GM19043 (cell line): ENCODE results near the gene PAX7.

Experiments used
- ATAC-seq: cut with Tn5 transposase; IDR thresholded peaks from one replicate; pipeline ENCODE4 v1.9.1; 2021; ENCODE audit warnings: low read depth; ENCODE audit not compliant: unreplicated experiment

The PAX7 gene

GRCh38 chr1:18618546-18619466 lies 11.8 kb upstream of the PAX7 start:
- ATAC-seq, result no peak

- ATAC-seq, result no peak
Measured at GRCh38 chr1:18619467-18619835, 11.2 kb upstream of the PAX7 start.

GRCh38 chr1:18628511-18628910 lies 2.1 kb upstream of the PAX7 start:
- ATAC-seq, result no peak

DNA sequence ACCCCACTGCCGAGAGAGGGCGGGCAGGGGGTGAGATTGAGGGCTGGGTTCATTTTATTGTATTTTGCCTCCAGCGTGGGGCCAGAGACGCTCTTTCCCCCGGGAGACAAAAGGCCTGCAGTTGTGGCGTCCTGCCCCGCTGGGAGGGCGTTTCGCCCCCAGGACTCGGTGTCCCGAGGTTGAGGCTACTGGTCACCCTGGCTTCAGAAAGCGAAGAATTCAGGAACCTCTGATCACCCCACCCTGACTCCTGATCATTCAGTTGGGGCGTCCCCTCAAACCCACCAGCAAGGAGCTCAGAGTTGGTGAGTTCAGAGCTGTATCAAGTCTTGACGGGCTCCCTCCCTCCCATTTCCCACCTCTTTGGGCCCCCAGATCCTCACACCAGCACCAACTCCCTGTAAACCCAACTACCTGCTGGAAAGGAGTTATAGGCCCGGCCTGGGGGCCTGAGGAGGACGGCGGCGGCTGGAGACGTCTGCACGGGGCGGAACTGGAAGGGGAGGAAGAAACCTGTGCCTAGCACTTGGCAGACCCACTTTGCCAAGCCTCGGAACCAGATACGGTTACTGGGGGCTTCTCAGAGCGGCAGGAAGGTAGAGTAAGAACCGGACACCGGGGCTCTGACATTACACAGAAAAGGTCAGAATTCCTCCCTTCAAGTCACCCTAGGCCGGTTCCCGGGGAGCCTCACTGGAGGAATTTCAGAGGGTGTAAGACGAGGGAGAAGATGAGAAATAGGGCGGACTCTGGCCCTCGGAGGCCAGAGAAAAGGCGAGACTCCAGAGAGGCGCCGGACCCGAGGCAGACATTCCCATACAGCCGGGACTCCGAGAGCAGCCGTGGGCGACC lies 761 bp upstream of the PAX7 start:
- no peak for ATAC-seq

DNA sequence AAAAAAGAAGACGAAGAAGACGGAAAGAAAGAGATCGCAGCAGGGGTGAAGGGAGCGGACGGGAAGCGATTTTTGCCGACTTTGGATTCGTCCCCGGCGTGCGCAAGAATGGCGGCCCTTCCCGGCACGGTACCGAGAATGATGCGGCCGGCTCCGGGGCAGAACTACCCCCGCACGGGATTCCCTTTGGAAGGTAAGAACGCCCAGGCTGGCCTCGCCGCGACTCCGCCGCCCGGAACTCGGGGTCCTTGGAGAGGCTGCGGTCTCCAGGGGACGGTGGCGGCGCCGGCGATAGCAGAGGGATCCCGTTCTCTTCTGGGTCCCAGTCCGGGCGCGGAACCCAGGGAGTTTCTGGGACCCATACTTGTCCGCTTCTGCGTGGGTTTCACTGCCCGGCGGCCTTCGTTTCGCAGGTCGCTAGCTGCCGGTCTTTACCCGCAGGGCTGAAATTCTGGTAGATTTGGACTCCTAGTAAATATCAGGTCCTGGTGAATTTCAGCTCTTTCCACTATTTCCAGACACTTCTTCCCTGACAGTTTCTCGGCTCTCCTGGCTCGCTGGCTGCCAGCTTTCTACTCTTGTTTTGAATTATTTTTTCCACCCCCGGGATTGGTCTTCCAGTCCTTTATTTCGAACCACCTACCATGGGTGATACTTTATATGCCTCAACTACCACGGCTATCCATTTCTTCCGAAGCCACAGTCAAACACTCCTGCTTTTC lies 1.0 kb downstream of the PAX7 start:
- no peak for ATAC-seq

GRCh38 chr1:18632218-18632588 lies 1.6 kb downstream of the PAX7 start:
- no peak for ATAC-seq

- no peak for ATAC-seq
Measured at GRCh38 chr1:18632783-18633421, 2.3 kb downstream of the PAX7 start.

GRCh38 chr1:18633422-18634155 lies 2.9 kb downstream of the PAX7 start:
- ATAC-seq, result no peak

DNA sequence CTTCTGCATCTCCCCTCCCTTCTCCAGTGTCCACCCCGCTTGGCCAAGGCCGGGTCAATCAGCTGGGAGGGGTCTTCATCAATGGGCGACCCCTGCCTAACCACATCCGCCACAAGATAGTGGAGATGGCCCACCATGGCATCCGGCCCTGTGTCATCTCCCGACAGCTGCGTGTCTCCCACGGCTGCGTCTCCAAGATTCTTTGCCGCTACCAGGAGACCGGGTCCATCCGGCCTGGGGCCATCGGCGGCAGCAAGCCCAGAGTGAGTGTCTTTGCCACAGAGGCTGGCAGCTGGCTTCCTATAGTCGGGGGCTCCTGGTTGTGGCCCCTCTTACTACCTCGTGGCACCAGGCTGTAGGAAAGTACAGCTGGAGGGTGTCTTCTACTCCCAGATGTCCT lies 3.6 kb downstream of the PAX7 start:
- no peak for ATAC-seq

DNA sequence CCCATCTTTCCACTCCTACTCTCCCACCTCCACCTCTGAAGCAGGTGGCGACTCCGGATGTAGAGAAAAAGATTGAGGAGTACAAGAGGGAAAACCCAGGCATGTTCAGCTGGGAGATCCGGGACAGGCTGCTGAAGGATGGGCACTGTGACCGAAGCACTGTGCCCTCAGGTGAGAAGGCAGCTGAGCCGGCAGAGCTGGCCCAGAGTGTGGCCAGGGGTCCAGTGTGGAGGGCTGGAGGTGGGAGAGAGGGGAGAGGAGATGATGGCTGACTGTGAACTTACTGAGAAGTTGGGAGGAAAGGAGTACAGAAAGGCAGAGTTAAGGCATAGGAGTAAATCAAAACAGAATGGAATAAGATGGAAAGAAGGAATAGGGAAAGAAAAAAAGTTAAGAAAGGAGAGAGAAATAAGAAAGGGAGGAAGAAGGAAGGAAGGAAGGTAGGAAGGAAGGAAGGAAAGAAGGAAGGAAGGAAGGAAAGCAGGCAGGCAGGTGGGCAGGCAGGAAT lies 4.5 kb downstream of the PAX7 start:
- no peak for ATAC-seq

DNA sequence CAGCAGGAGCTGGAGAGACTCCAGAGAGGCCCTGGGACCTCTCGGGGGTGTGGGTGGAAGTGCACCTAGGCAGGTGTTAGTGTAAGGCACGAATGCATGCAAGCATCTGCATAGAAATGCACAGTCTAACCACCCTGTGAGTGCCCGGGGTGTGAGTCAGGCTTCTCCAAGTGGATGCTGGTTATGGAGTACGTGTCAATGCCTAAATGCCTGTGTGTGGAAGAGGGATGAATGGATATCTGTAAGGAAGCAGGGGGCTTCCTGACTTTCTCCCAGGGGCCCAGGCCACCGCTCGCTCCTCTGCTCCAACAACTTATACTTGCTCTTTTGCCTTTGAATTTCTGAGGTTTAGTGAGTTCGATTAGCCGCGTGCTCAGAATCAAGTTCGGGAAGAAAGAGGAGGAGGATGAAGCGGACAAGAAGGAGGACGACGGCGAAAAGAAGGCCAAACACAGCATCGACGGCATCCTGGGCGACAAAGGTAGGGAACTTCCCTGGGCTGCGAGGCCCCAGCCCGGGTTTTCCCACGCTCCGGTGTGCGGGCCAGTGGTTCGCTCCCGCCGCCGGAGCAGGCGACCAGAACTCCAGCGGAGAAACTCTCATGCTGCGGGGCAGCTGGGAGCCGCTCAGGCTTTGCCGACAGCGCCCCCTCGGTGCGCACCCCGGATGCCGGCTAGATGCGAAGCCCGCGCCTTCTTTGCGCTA lies 5.4 kb downstream of the PAX7 start:
- no peak for ATAC-seq

DNA sequence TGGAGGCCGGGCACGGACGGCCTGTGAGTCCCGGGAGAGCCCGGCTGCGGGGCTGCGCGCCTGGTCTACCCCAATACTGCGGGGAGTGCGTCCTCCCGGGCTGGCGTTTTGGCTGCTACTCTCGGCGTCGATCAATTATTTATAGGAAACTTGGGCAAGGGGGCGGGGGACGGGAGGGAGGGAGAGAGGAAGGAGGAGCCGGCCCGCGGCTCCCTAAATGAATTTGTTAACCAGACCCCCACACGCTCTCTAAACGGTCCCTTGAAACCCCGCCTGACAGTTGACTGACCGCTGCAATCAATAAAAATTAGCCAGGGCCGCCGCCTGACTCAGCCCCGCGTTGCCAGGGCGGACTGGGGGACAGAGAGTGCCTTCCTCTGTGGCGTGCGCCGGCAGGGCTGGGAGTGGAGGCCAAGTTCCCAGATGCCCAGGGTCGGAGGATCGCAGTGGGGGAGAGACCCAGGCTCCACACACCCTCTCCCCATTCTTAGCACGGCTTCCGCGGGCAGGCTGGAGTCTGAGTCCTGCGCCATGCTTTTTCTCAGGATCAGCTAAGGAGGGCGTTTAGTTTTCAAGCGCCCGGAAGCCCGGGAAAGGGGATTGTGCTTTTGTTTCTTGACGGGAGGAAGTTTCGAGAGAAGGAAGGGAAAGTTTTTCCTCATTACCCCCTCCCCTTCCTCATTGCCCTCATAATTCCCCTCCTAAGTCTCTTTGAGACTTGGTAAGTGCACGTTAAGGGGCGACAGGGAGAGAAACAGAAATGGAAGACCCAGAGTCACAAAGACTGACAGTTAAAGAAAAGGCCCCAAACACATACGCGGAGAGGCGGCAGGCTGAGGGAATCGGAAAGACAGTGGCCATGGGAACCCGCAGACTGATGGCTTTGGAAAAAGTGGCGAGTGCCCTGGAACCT lies 6.2 kb downstream of the PAX7 start:
- no peak for ATAC-seq

- no peak for ATAC-seq
Measured at GRCh38 chr1:18637511-18637960, 6.9 kb downstream of the PAX7 start.

GRCh38 chr1:18637962-18638834 lies 7.6 kb downstream of the PAX7 start:
- ATAC-seq, result no peak

GRCh38 chr1:18638835-18639364 lies 8.3 kb downstream of the PAX7 start:
- no peak for ATAC-seq

DNA sequence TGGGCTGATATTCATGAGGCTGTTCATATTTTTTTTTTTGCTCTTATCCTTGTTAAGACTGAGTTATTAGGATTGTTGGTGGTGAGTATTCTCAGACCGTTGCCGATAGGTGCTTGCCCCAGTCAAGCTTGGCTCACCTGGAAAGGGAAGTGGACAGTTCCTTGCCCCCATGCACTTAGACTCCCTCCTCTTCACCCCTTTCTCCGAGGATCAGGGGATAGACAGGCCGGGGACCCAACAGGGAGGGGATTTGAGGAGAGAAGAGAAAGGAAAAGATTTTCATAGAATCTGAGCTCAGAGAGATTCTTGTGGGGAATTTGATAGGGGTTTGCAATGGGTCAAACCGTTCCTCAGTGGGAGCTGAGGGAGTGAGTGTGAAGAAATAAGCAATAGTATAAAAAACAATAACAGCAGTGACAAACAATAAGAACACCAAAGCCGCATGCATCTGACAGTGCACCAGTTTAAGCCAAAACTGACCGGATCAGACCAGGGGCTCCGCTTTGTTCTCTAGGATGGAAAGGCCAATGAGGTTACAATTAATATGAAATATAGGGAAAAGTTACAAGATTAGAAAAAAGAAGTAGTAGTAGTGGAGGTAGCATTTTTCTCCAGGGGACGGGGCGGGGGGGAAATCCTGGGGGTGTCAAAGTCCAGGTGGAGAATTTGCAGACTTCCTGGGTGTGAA lies 8.9 kb downstream of the PAX7 start:
- ATAC-seq, result no peak
